PC-3 (cell line): ENCODE measurements around the gene HSD17B4.

Experiments
- EZH2 ChIP-seq: fragments of 300-600 bp; sonication (generic); IDR thresholded peaks from one replicate; pipeline ENCODE4 v1.6.1; 2017; ENCODE audit warnings: antibody characterized with exemption, mild to moderate bottlenecking, low read length; ENCODE audit not compliant: unreplicated experiment
- TF ChIP-seq, protein P1 (sequence below): fragments of 300-600 bp; sonication (generic); conservative IDR thresholded peaks from 2 replicates; pipeline ENCODE4 v1.5.1; 2017; ENCODE audit warnings: antibody characterized with exemption, low read depth, mild to moderate bottlenecking, low read length

GRCh38 chr5:119454171-119454570, 1.9 kb downstream of the HSD17B4 start:
- TF ChIP-seq, protein P1, sequence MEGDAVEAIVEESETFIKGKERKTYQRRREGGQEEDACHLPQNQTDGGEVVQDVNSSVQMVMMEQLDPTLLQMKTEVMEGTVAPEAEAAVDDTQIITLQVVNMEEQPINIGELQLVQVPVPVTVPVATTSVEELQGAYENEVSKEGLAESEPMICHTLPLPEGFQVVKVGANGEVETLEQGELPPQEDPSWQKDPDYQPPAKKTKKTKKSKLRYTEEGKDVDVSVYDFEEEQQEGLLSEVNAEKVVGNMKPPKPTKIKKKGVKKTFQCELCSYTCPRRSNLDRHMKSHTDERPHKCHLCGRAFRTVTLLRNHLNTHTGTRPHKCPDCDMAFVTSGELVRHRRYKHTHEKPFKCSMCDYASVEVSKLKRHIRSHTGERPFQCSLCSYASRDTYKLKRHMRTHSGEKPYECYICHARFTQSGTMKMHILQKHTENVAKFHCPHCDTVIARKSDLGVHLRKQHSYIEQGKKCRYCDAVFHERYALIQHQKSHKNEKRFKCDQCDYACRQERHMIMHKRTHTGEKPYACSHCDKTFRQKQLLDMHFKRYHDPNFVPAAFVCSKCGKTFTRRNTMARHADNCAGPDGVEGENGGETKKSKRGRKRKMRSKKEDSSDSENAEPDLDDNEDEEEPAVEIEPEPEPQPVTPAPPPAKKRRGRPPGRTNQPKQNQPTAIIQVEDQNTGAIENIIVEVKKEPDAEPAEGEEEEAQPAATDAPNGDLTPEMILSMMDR, result no peak
- no peak for TF ChIP-seq EZH2
